ENCODE data around the gene TSPAN15. TPM values are rescaled to one million over a fixed set of nuclear protein-coding genes. Genes with fewer than 3 reads are reported as not detected.

TSPAN15 gene
- total RNA-seq, 1 experiment from 2014 or later, result 8.3 TPM

- TF ChIP-seq, protein P1, sequence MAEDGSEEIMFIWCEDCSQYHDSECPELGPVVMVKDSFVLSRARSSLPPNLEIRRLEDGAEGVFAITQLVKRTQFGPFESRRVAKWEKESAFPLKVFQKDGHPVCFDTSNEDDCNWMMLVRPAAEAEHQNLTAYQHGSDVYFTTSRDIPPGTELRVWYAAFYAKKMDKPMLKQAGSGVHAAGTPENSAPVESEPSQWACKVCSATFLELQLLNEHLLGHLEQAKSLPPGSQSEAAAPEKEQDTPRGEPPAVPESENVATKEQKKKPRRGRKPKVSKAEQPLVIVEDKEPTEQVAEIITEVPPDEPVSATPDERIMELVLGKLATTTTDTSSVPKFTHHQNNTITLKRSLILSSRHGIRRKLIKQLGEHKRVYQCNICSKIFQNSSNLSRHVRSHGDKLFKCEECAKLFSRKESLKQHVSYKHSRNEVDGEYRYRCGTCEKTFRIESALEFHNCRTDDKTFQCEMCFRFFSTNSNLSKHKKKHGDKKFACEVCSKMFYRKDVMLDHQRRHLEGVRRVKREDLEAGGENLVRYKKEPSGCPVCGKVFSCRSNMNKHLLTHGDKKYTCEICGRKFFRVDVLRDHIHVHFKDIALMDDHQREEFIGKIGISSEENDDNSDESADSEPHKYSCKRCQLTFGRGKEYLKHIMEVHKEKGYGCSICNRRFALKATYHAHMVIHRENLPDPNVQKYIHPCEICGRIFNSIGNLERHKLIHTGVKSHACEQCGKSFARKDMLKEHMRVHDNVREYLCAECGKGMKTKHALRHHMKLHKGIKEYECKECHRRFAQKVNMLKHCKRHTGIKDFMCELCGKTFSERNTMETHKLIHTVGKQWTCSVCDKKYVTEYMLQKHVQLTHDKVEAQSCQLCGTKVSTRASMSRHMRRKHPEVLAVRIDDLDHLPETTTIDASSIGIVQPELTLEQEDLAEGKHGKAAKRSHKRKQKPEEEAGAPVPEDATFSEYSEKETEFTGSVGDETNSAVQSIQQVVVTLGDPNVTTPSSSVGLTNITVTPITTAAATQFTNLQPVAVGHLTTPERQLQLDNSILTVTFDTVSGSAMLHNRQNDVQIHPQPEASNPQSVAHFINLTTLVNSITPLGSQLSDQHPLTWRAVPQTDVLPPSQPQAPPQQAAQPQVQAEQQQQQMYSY (CRISPR knock-in tag; IDR thresholded peaks at IDR 0.05), result no peak
- TF ChIP-seq PREB (CRISPR knock-in tag; IDR thresholded peaks at IDR 0.05; ENCODE audit: borderline replicate concordance) (no peak), SMAD4 (CRISPR knock-in tag; IDR thresholded peaks at IDR 0.05) (no peak)
- TF ChIP-seq, protein P2, sequence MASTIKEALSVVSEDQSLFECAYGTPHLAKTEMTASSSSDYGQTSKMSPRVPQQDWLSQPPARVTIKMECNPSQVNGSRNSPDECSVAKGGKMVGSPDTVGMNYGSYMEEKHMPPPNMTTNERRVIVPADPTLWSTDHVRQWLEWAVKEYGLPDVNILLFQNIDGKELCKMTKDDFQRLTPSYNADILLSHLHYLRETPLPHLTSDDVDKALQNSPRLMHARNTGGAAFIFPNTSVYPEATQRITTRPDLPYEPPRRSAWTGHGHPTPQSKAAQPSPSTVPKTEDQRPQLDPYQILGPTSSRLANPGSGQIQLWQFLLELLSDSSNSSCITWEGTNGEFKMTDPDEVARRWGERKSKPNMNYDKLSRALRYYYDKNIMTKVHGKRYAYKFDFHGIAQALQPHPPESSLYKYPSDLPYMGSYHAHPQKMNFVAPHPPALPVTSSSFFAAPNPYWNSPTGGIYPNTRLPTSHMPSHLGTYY (CRISPR knock-in tag; IDR thresholded peaks at IDR 0.05), result no peak
These were observed 103.3 kb downstream of the TSPAN15 start (continued) for GRCh38 chr10:69554611-69555010.

Other genes starting within 250 kb of the TSPAN15 start
- 0.09 TPM in 2 of 3 replicates, not detected in the other for gene HKDC1, start 231.1 kb upstream of the TSPAN15 start, total RNA-seq (2021)
- gene HK1, start 173.0 kb upstream of the TSPAN15 start, total RNA-seq (2021), result 218 to 220 TPM (median 219 TPM) in 3 replicates
- gene TACR2, start 34.5 kb upstream of the TSPAN15 start, total RNA-seq (2021), result 0.20 TPM in 1 of 3 replicates, not detected in the others
- gene NEUROG3, start 122.0 kb downstream of the TSPAN15 start, total RNA-seq (2021), result 1.9 to 2.4 TPM (median 2.0 TPM) in 3 replicates
- 24.4 to 28.9 TPM (median 26.9 TPM) in 3 replicates for gene FAM241B, start 178.8 kb downstream of the TSPAN15 start, total RNA-seq (2021)

Data from WTC11 (cell line).